ENCODE measurements around the gene AATK. TPM values are rescaled to one million over a fixed set of nuclear protein-coding genes. Genes with fewer than 3 reads are reported as not detected.

AATK gene
- total and polyA plus RNA-seq, 10 of the 15 experiments (the other 5 are each of a cell fraction or from before 2014, with no cell fraction given), result 0.04 TPM; not detected in 9

DNA sequence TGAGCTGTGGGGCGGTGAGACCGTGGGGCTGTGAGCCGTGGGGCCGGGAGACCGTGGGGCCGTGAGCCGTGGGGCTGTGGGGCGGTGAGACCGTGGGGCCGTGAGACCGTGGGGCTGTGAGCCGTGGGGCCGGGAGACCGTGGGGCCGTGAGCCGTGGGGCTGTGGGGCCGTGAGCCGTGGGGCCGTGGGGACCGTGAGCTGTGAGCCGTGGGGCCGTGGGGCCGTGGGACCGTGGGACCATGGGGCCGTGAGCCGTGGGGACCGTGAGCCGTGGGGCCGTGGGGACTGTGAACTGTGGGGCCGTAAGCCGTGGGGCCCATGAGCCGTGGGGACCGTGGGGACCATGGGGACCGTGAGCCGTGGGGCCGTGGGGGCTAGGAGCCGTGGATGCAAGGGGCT, 25.3 kb downstream of the AATK start:
- no peak overlapping the region for H3K4me3 ChIP-seq
- no peak overlapping the region for H3K9ac ChIP-seq (ENCODE audit: control insufficient read depth, insufficient read depth, low read length)
- H2AFZ ChIP-seq (ENCODE audit: control insufficient read depth, low read depth, low read length), result no peak overlapping the region
- H3K4me1 ChIP-seq (ENCODE audit: control insufficient read depth, insufficient read depth, low read length), result no peaks in the 10 kb centered on the region
- H3K9me3 ChIP-seq (replicated peaks; ENCODE audit: control insufficient read depth, insufficient read depth, low read length), result no peaks in the 10 kb centered on the region
- no peak overlapping the region for H3K4me2 ChIP-seq (ENCODE audit: control insufficient read depth, insufficient read depth)
- ChIA-PET POLR2A (no interaction called here), CTCF (no interaction called here), SMC1A (ENCODE audit: uncharacterized antibody, unreplicated experiment) (no interaction called here), RAD21 (ENCODE audit: unreplicated experiment) (no interaction called here)
- no TSS peak for BruUV-seq (replicated peaks)
- intact Hi-C loops (cut with micrococcal nuclease; ENCODE audit: unreplicated experiment), result loop anchor here (5.0 kb wide), 1 partner anchor 342 kb away; no protein-coding TSS in a partner anchor
- in situ Hi-C loops (cut with MboI), result loop anchor here (25.0 kb wide), 1 partner anchor 347 kb away; no protein-coding TSS in a partner anchor
- no peaks in the 10 kb centered on the region for H3K79me2 ChIP-seq (ENCODE audit: control insufficient read depth, insufficient read depth, low read length)
- H3K36me3 ChIP-seq (ENCODE audit: control insufficient read depth in 2 of 2, insufficient read depth in 2 of 2, low read length in 1 of 2), result no peaks in the 10 kb centered on the region
- H3K27me3 ChIP-seq (replicated peaks in 1 of 2; ENCODE audit: control insufficient read depth in 2 of 2, insufficient read depth in 2 of 2, low read length in 1 of 2), result no peaks in the 10 kb centered on the region
- no peaks in the 10 kb centered on the region for H4K20me1 ChIP-seq (ENCODE audit: control insufficient read depth, insufficient read depth)
- ATAC-seq (no peak), FAIRE-seq (no peak), DNase-seq (ENCODE audit: low read depth, low spot score) (no peak)
- WGBS (ENCODE audit: insufficient coverage, insufficient replicate concordance, low lambda C conversion rate, missing lambda C conversion rate), result 34% methylated on average over 14 of the region's 37 CpGs
- TF ChIP-seq SMAD1 (IDR thresholded peaks at IDR 0.05; ENCODE audit: low read depth, partially characterized antibody), result no peak
- TF ChIP-seq SREBF1 (IDR thresholded peaks at IDR 0.05; ENCODE audit: low read length), result no peak
- TF ChIP-seq HDGF (IDR thresholded peaks at IDR 0.05), result no peak
- no peak for TF ChIP-seq NFXL1 (IDR thresholded peaks at IDR 0.05; ENCODE audit: borderline replicate concordance)
- TF ChIP-seq RAD21 (IDR thresholded peaks at IDR 0.05; ENCODE audit: insufficient read depth, low read depth, low read length), result no peak
- TF ChIP-seq CEBPB (IDR thresholded peaks at IDR 0.05; ENCODE audit: borderline replicate concordance in 1 of 2, low read depth in 2 of 2, low read length in 2 of 2), result no peak
- TF ChIP-seq IKZF2 (IDR thresholded peaks at IDR 0.05), result no peak
- no peak for TF ChIP-seq POLR2AphosphoS5 (IDR thresholded peaks at IDR 0.05; ENCODE audit: low read length)
- H3K27ac ChIP-seq (ENCODE audit: control insufficient read depth, insufficient read depth), result no peak overlapping the region

- ChIA-PET CTCF (no interaction called here), POLR2A (no interaction called here), RAD21 (ENCODE audit: unreplicated experiment) (no interaction called here), SMC1A (ENCODE audit: uncharacterized antibody, unreplicated experiment) (no interaction called here)
- no TSS peak for BruUV-seq (replicated peaks)
- H2AFZ ChIP-seq (ENCODE audit: control insufficient read depth, low read depth, low read length), result no peak overlapping the region
- no peak overlapping the region for H3K4me3 ChIP-seq
- DNase-seq (ENCODE audit: low read depth, low spot score) (no peak), FAIRE-seq (no peak), ATAC-seq (no peak)
- H3K27me3 ChIP-seq (replicated peaks in 1 of 2; ENCODE audit: control insufficient read depth in 2 of 2, insufficient read depth in 2 of 2, low read length in 1 of 2), result no peaks in the 10 kb centered on the region
- no peaks in the 10 kb centered on the region for H3K79me2 ChIP-seq (ENCODE audit: control insufficient read depth, insufficient read depth, low read length)
- no peaks in the 10 kb centered on the region for H3K9me3 ChIP-seq (replicated peaks; ENCODE audit: control insufficient read depth, insufficient read depth, low read length)
- H3K4me2 ChIP-seq (ENCODE audit: control insufficient read depth, insufficient read depth), result no peak overlapping the region
- H4K20me1 ChIP-seq (ENCODE audit: control insufficient read depth, insufficient read depth), result no peaks in the 10 kb centered on the region
- H3K36me3 ChIP-seq (ENCODE audit: control insufficient read depth in 2 of 2, insufficient read depth in 2 of 2, low read length in 1 of 2), result no peaks in the 10 kb centered on the region
- in situ Hi-C loops (cut with MboI), result loop anchor here (25.0 kb wide), 1 partner anchor 347 kb away; no protein-coding TSS in a partner anchor
- no peaks in the 10 kb centered on the region for H3K4me1 ChIP-seq (ENCODE audit: control insufficient read depth, insufficient read depth, low read length)
- 37% methylated on average over 8 of the region's 8 CpGs for WGBS (ENCODE audit: insufficient coverage, insufficient replicate concordance, low lambda C conversion rate, missing lambda C conversion rate)
- intact Hi-C loops (cut with micrococcal nuclease; ENCODE audit: unreplicated experiment), result loop anchor here (5.0 kb wide), 1 partner anchor 342 kb away; no protein-coding TSS in a partner anchor
- no peak overlapping the region for H3K27ac ChIP-seq (ENCODE audit: control insufficient read depth, insufficient read depth)
- H3K9ac ChIP-seq (ENCODE audit: control insufficient read depth, insufficient read depth, low read length), result no peak overlapping the region
- TF ChIP-seq RELA (IDR thresholded peaks at IDR 0.05; ENCODE audit: borderline replicate concordance, partially characterized antibody), result no peak
- TF ChIP-seq ELK1 (IDR thresholded peaks at IDR 0.05; ENCODE audit: low read depth, low read length), result no peak
- TF ChIP-seq IRF5 (IDR thresholded peaks at IDR 0.05; ENCODE audit: borderline replicate concordance), result no peak
- TF ChIP-seq GABPA (IDR thresholded peaks at IDR 0.05; ENCODE audit: low read depth), result no peak
- no peak for TF ChIP-seq MTA2 (IDR thresholded peaks at IDR 0.05; ENCODE audit: low read depth)
- TF ChIP-seq SMC3 (IDR thresholded peaks at IDR 0.05; ENCODE audit: borderline replicate concordance, low read length), result no peak
- TF ChIP-seq USF2 (IDR thresholded peaks at IDR 0.05; ENCODE audit: borderline replicate concordance, low read depth, low read length), result no peak
- no peak for TF ChIP-seq EP300 (IDR thresholded peaks at IDR 0.05; ENCODE audit: borderline replicate concordance in 1 of 2, control insufficient read depth in 1 of 2, low read depth in 2 of 2, low read length in 2 of 2)
Observed at GRCh38 chr17:81140018-81140417, 26.0 kb downstream of the AATK start.

Data from GM12878 (cell line).